ENCODE data around the gene ASB10.

GRCh38 chr7:151132461-151133205 is 54.4 kb downstream of the ASB10 start:
- no peak for TF ChIP-seq CTCF (IDR thresholded peaks at IDR 0.05)
- no peak for TF ChIP-seq EZH2 (IDR thresholded peaks at IDR 0.05; ENCODE audit: borderline replicate concordance, insufficient read depth, low read depth, low read length, poor library complexity, severe bottlenecking)
